Measurements from ENCODE around the gene SPOCK2.

SPOCK2 gene

GRCh38 chr10:72049472-72049871, 38.9 kb downstream of the SPOCK2 start:
- DNase-seq (ENCODE audit: low spot score): no peak
- Histone ChIP-seq H3K27ac (no peak overlapping the region), H3K4me3 (no peak overlapping the region)
- no peak for TF ChIP-seq CTCF (IDR thresholded peaks at IDR 0.05)

GRCh38 chr10:72048450-72049124, 39.8 kb downstream of the SPOCK2 start:
- no peak overlapping the region for H3K27ac ChIP-seq

GRCh38 chr10:72045586-72045985, 42.8 kb downstream of the SPOCK2 start:
- no peak for DNase-seq (ENCODE audit: low spot score)
- no peak overlapping the region for H3K4me3 ChIP-seq
- TF ChIP-seq CTCF (IDR thresholded peaks at IDR 0.05): no peak
- no peak overlapping the region for H3K27ac ChIP-seq

More at GRCh38 chr10:72048450-72049124, 39.8 kb downstream of the SPOCK2 start:
- H3K4me3 ChIP-seq: no peak overlapping the region
- peak; percentile 90 for DNase-seq (ENCODE audit: low spot score)
- peak; percentile 94 for TF ChIP-seq CTCF (IDR thresholded peaks at IDR 0.05)

GRCh38 chr10:72044417-72045041, 43.8 kb downstream of the SPOCK2 start:
- H3K4me3 ChIP-seq: peak overlapping the region; percentile 15
- peak; percentile 61 for TF ChIP-seq CTCF (IDR thresholded peaks at IDR 0.05)
- H3K27ac ChIP-seq: peak overlapping the region; percentile 51 to 84
- no peak for DNase-seq (ENCODE audit: low spot score)

- Histone ChIP-seq H3K4me3 (no peak overlapping the region), H3K27ac (no peak overlapping the region)
- TF ChIP-seq CTCF (IDR thresholded peaks at IDR 0.05): no peak
- DNase-seq (ENCODE audit: low spot score): no peak
Measured at GRCh38 chr10:72043016-72043834, 45.1 kb downstream of the SPOCK2 start.

- Histone ChIP-seq H3K4me3 (no peak overlapping the region), H3K27ac (no peak overlapping the region)
- no peak for DNase-seq (ENCODE audit: low spot score)
- TF ChIP-seq CTCF (IDR thresholded peaks at IDR 0.05): no peak
Measured at GRCh38 chr10:72041491-72041890, 46.9 kb downstream of the SPOCK2 start.
